ENCODE measurements around the gene LMOD1. TPM values are rescaled to one million over a fixed set of nuclear protein-coding genes. Genes with fewer than 3 reads are reported as not detected.

LMOD1 gene
- polyA plus RNA-seq, 1 donor = 48.7 TPM

- DNase-seq (ENCODE audit: low read depth) = no peak
Measured at GRCh38 chr1:201892211-201892610, 54.1 kb downstream of the LMOD1 start.

DNA sequence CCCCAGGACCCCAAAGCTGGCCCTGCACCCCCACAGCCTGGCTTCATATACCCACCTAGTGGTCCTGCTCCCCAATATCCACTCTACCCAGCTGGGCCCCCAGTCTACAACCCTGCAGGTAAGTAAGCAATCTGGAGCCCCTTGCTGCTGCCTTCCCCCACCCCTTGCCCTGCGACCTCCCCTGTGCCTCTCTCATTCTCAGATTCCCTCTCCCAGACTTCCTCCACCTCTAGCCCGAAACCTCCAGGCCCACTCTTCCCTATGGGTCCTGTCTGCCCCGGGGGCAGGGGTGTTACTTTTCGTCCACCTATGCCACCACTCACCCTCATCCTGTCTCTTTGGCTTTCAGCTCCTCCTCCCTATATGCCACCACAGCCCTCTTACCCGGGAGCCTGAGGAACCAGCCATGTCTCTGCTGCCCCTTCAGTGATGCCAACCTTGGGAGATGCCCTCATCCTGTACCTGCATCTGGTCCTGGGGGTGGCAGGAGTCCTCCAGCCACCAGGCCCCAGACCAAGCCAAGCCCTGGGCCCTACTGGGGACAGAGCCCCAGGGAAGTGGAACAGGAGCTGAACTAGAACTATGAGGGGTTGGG lies 54.8 kb downstream of the LMOD1 start:
- no peak for DNase-seq (ENCODE audit: low read depth)

- no peak for DNase-seq (ENCODE audit: low read depth)
Measured at GRCh38 chr1:201890806-201891450, 55.4 kb downstream of the LMOD1 start.

DNA sequence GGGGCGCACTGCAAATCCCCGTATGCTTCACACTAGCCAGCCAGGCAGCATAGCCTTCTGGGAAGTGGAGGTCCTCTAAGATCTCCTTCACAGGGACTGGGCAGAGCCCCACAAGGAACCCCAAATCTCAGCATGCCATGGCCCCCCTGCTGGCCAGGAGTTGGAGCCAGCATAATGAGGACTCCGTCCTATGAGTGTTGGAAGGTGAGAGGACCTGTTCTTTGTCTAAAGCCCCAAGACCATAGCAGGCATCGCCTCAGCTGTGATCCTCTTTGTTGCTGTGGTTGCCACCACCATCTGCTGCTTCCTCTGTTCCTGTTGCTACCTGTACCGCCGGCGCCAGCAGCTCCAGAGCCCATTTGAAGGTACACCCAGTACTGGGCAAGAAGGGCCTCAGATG lies 56.1 kb downstream of the LMOD1 start:
- no peak for DNase-seq (ENCODE audit: low read depth)

DNA sequence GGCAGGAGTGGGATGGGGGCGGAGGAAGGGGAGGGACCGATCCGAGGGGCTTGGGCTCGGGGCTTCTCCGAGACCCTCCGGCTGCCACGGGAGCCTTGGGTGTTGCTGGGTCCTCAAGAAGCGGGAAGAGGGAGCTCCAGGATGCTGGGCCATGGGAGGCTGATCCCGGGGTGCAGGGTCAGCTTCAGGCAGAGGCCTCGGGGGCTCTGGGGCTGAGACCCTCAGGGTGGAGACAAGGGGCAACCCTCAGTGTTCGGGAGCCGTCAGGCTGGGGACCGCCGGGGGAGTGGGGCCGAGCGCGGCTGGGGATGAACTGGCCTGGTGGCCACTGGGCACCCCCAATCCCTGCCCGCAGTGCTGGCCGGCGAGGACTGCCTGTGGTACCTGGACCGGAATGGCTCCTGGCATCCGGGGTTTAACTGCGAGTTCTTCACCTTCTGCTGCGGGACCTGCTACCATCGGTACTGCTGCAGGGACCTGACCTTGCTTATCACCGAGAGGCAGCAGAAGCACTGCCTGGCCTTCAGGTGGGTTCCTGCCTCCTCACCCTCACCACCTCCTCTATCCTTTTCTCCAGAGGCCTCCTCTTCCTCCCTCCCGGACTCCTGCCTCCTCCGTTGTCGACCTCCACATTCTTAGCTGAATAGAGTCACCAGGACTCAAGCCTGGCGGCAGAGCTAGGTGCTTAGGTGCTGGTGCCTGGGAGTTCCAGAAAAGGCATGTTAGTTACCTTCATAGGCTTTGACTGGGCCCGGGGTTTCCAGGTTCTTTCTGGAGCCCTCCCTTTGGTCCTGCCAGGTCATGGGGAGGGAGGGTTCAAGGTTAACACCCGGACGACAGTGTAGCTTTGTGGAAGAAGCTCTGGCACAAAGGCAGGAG lies 57.0 kb downstream of the LMOD1 start:
- no peak for DNase-seq (ENCODE audit: low read depth)

DNA sequence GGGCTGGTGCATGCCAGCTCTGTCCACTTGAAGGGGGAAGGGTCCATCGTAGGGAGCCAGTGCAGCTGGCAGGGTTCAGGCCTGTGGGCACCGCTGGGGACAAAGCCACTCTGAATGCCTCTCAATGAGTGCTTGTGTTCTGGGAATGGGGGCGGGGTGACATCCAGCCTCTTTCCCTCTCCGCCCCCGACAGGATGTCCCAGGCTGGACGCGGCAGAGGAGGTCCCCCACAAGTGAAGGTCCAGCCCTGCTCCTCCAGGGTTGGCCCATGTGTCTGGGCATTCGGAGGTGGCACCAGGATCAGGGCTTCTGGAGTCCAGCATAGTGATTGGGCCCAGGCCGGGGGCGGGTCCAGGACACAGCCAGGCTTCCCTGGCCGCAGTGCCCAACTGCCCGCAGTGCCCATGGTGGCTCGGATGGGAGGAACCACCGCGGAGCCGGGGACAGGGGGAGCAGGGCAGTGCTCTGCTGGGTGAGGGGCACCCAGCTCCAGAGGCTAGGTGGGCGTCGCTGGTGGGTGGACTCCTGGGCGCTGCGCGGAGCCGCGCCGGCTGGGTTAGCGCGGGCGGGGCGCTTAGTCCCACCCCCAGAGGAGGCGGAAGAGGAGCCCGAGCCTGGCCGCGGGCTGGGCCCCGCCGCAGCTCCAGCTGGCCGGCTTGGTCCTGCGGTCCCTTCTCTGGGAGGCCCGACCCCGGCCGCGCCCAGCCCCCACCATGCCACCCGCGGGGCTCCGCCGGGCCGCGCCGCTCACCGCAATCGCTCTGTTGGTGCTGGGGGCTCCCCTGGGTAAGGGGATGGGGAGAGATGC lies 57.9 kb downstream of the LMOD1 start, which contains the start of gene SHISA4:
SHISA4 (plus strand) TSS at position 617 of the 808 bp plus-strand sequence; CDS start at position 714, 97 bp downstream.
- no peak for DNase-seq (ENCODE audit: low read depth)

- no peak for DNase-seq (ENCODE audit: low read depth)
Measured at GRCh38 chr1:201887116-201887866, 59.1 kb downstream of the LMOD1 start.

- DNase-seq (ENCODE audit: low read depth) = no peak
Measured at GRCh38 chr1:201886103-201886885, 60.1 kb downstream of the LMOD1 start.

GRCh38 chr1:201885531-201886075 lies 60.7 kb downstream of the LMOD1 start:
- no peak for DNase-seq (ENCODE audit: low read depth)

GRCh38 chr1:201884425-201884824 lies 61.9 kb downstream of the LMOD1 start:
- no peak for DNase-seq (ENCODE audit: low read depth)

- no peak for DNase-seq (ENCODE audit: low read depth)
Measured at GRCh38 chr1:201883786-201884185, 62.6 kb downstream of the LMOD1 start.

DNA sequence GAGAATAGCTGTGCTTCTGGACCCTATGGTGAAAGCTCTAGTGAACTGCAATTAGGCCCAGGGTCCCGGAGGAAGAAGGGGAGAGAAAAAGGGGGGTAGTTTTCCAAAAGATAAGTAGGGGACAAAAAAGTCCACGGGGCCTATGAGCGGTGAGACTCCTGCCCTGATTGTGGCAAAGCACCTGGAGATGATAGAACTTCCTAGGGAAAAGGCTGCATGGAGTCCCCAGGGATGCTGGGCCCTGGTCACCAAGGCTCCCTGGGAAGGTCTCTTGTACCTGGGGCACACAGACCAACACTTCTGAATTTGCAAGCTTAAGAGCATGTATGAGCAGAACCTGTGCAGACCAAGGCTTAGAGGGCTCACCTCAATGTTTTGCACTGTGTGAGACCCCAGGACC lies 63.1 kb downstream of the LMOD1 start:
- DNase-seq (ENCODE audit: low read depth) = no peak

GRCh38 chr1:201882665-201883132 lies 63.6 kb downstream of the LMOD1 start:
- DNase-seq (ENCODE audit: low read depth) = no peak

DNA sequence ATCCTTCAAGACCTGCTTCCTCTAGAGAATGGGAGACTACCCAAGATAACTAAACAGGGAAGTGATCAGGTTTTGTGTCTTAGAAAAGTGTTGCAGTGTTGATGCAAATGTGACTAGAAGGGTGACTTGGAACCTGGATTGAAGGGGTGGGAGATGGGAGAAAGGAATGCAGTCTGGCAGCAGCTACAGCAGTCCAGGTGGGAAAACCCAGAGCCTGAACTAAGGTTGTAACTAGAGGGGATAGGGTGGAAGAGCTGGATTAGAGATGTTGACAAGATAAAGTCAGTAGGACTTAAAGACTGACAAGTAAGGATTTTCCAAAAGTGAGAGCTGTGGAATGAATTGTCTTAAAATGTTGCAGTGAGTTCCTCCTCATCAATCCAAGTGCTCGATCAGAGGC lies 64.7 kb downstream of the LMOD1 start:
- no peak for DNase-seq (ENCODE audit: low read depth)

- no peak for DNase-seq (ENCODE audit: low read depth)
Measured at GRCh38 chr1:201880928-201881571, 65.3 kb downstream of the LMOD1 start.

- DNase-seq (ENCODE audit: low read depth) = no peak
Measured at GRCh38 chr1:201877877-201878401, 68.4 kb downstream of the LMOD1 start.

- no peak for DNase-seq (ENCODE audit: low read depth)
Measured at GRCh38 chr1:201876148-201876818, 70.1 kb downstream of the LMOD1 start.

DNA sequence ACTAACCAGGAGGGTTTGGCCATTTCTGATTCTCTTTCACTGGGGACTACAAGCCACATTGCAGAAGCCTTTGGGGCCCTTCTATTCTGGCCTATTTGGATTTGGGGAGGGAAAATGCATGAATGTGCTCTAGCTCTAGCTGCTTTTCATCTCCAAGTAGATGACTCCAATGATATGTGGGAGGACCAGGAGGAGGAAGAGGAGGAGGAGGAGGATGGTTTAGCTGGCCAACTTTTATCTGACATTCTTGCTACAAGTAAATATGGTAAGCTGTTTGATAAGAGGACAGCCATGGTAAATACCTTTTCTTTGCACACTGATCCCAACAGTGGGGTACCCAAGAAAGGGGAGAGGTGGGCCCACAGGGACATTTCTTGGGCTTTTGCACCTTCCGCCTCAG lies 71.7 kb downstream of the LMOD1 start:
- DNase-seq (ENCODE audit: low read depth) = no peak
